HL-60/S4 treated with phorbol 12-myristate 13-acetate at 8.2 ng/mL for 4 days and 3 days (cell line): ENCODE measurements around the gene SF3B6.

ENCODE experiments used
- in situ Hi-C: fragments of 300-500 bp; cut with MboI; formaldehyde crosslinking; loops from 2 replicates; pipeline ENCODE4 v1.15.0; 2022; ENCODE audit warnings: low sequenced_read_pairs

SF3B6 gene

DNA sequence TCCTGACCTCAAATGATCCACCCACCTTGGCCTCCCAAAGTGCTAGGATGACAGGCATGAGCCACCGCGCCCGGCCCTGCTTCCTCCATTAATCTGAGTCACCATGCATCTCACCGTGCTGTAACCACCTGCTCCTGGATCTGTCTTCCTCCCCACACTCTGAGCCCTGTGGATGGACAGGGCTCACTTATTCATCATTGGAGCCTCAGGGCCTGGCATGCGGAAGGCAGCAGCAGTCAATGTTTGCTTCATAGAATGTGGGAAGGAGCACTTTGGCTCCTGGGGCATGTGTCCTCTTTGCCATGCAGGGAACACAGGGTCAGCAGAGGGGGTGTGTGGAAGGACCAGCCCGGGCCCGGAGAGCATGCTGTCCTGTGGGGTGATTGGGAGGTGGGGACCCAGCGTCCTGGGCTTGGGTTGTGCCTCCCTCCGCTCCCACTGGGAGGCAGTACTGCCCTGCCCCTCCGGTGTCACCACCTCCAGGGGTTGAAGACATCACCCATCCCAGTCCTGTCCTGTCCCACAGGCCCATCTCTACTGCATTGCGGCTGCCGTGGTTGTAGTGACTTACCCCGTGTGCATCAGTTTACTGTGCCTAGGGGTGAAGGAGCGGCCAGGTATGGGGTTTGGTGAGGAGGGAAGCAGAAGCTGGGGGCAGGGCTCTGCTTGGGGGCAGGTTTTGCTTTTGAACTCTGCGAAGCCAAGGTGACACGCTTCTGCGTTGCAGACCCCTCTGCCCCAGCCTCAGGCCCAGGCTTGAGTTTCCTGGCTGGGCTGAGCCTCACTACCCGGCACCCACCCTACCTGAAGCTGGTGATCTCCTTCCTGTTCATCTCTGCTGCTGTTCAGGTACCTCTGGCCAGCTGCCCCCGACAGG is 54.8 kb downstream of the SF3B6 start:
- in situ Hi-C loops = no loop called here

DNA sequence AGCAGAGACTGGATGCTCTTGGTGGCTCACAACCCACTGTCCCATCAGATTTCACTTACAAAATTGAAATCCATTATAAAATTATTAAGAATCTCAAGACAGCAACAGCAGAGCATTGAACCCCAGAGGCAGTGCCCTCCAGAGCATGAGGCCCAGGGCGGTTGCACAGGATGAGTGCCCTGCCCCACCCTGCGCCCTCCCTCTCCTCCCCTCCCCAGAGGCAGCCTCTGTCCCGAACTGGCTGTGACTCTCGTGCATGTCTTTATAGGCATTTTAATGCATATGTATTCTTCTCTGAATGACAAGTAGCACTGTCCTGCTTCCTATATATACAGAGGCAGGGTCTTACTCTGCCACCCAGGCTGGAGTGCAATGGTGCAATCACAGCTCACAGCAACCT is 55.9 kb downstream of the SF3B6 start:
- in situ Hi-C loops = no loop called here

DNA sequence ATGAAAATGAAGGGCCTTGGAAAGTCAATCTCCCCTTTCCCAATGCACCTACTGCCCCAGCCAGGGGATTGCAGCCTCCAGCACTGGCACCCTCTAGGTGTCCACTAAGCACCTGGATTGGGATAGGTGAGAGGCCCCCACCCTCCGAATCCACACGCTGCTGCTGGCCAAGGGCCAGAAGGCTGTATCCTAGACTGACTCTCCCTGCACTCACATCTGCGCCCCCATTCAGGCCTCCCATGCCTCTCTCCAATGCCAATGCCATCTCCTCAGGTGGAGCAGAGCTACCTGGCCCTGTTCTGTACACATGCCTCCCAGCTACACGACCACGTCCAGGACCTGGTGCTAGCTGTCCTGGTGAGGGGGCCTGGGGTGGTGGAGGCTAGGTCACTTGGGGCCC is 56.4 kb downstream of the SF3B6 start:
- in situ Hi-C loops = no loop called here

DNA sequence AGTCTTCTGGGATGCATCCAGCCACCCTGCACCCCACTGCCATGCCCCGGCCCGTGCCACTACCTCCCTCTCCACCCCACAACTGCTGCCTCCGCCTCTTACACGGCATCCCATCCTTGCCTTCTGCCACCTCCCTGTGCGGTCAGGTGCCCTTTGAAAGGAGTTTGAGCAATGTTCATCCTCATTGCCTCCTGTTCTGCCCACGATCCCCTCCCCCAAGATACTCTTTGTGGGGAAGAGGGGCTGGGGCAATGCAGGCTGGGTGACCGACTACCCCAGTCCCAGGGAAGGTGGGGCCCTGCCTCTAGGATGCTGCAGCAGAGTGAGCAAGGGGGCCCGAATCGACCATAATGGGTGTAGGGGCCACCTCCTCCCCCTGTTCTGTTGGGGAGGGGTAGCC is 57.9 kb downstream of the SF3B6 start:
- in situ Hi-C loops = no loop called here

DNA sequence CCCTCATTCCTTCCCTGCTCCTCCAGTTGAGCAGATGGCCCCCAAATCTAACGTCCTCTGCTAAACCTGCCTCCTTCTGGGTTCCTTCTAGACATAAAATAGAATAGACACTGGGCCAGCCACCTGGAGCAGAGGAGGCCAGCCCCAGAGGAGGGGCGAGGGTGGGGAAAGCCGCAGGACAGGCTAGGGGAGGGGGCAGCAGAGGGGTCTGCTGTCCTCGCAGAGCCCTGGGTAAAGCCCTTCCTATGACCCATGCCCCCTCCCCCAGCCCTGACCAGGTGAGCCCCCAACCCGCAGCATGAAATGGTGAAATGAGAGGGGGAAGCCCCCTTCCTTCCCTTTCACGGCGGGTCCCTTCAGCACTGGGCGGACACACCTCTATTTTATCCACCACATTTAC is 58.4 kb downstream of the SF3B6 start:
- in situ Hi-C loops = no loop called here
